ENCODE results near the gene CEP20.

The CEP20 gene

DNA sequence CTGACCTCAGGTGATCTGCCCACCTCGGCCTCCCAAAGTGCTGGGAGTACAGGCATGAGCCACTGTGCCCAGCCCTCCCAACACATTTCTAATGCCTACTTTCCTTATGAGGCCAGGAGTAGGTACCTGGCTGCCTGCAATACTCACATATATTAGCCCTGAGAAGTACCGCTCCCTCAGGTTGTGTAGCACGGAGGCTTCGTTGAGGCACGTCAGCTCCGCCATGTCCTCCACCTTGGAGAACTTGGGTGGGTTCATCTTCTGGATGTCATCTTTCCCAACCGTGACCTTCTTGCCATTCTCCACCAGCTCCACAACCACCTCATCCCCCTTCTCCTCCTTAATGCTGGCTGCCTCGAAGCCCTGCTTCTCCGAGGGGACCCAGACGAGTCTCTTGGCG is 50.6 kb downstream of the CEP20 start:
- TF ChIP-seq, protein P1, sequence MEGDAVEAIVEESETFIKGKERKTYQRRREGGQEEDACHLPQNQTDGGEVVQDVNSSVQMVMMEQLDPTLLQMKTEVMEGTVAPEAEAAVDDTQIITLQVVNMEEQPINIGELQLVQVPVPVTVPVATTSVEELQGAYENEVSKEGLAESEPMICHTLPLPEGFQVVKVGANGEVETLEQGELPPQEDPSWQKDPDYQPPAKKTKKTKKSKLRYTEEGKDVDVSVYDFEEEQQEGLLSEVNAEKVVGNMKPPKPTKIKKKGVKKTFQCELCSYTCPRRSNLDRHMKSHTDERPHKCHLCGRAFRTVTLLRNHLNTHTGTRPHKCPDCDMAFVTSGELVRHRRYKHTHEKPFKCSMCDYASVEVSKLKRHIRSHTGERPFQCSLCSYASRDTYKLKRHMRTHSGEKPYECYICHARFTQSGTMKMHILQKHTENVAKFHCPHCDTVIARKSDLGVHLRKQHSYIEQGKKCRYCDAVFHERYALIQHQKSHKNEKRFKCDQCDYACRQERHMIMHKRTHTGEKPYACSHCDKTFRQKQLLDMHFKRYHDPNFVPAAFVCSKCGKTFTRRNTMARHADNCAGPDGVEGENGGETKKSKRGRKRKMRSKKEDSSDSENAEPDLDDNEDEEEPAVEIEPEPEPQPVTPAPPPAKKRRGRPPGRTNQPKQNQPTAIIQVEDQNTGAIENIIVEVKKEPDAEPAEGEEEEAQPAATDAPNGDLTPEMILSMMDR (conservative IDR thresholded peaks at IDR 0.05; ENCODE audit: low read length) = no peak
- DNase-seq (ENCODE audit: low read depth) = no peak
- H3K4me3 ChIP-seq (ENCODE audit: low read length) = no peak overlapping the region

DNA sequence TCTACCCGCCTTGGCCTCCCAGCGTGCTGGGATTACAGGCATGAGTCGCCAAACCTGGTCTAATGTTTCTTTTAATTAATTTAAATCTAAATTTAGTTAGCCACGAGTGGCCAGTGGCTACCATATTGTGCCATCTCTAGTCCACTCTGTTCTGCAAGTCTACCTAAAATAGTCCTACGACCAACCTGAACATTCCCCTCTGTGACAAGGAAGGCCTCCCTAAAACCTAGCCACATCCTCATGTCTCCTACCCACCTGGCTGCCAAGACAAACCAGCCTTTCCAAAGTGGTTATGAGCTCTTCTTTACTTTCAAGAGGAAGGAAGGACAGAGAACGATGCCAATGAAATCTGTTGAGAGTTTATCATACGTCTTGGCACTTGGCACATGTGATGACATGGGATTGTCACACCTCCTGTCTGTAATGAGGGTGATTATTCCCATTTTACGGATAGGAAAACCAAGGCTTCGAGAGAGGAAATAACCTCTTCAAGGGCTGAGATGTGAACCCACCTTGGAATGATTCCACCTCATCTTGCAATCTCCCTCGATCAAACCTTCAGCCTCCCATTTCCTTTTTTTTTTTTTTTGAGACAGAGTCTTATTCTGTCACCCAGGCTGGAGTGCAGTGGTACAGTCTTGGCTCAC is 51.3 kb downstream of the CEP20 start:
- no peak overlapping the region for H3K4me3 ChIP-seq (ENCODE audit: low read length)
- TF ChIP-seq, protein P1 (conservative IDR thresholded peaks at IDR 0.05; ENCODE audit: low read length) = no peak
- DNase-seq (ENCODE audit: low read depth) = no peak

DNA sequence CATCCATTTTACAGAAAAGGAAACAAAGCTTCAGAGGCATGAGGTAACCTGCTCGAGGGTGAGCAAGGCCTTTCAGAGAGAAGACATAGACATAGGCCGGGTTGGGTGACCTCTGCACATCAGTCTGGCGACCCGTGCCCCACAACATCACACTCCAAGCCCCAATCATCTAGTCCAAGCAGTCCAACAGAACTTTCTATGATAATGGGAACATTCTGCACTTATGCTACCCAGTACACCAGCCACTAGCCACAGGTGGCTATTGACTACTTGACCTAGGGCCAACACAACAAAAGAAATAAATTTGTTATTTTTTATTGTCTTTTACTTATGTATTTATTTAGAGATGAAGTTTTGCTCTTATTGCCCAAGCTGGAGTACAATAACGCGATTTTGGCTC is 52.3 kb downstream of the CEP20 start:
- H3K4me3 ChIP-seq (ENCODE audit: low read length) = no peak overlapping the region
- no peak for DNase-seq (ENCODE audit: low read depth)
- TF ChIP-seq, protein P1 (conservative IDR thresholded peaks at IDR 0.05; ENCODE audit: low read length) = no peak

DNA sequence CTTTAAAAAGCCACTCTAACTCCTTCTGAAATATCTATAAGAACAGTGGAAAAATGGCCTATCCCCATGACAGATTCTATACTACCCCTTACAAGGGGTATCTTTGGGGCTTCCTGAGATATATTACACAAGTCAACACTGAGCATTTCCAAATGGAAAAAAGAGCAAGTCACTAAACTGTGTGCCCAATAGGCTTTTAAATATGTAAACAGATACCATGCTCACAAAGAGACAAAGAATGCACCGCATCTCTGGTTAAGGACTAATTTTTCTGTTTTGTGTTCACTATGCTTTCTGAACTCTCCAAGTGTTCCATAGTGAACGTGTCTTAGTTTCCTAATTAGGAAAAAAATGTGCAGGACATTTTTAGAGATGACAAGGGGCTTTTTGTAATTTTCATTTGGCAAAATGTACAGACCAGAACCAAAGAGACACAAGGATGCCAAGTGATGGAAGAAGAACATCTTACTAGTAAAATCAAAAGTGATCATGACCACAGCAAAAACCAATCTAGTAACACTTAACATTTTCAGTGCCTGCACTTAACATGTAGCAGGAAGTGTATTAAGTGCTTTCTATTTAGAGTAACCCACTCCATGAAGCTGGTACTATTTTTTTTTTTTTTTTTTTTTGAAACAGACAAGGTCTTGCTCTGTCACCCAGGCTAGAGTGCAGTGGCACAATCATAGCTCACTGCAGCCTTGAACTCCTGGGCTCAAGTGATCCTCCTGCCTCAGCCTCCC is 53.1 kb downstream of the CEP20 start:
- TF ChIP-seq, protein P1 (conservative IDR thresholded peaks at IDR 0.05; ENCODE audit: low read length) = no peak
- DNase-seq (ENCODE audit: low read depth) = no peak
- no peak overlapping the region for H3K4me3 ChIP-seq (ENCODE audit: low read length)

DNA sequence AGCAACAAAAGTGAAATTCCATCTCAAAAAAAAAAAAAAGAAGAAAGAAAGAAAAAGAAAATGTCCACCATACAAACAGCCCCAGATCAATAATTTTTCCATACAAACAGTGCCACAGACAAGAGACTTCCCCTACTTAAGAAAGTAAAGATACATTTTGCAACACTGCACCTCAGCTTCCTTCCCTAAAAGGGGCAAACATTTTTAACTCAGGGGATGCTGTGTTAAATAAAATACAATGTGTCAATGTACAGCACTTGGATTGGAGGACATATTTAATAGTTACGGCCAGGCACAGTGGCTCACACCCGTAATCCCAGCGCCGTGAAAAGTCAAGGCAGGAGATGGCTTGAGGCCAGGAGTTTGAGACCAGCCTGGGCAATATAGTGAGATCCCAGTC is 53.9 kb downstream of the CEP20 start:
- no peak for DNase-seq (ENCODE audit: low read depth)
- no peak overlapping the region for H3K4me3 ChIP-seq (ENCODE audit: low read length)
- TF ChIP-seq, protein P1 (conservative IDR thresholded peaks at IDR 0.05; ENCODE audit: low read length) = no peak

- DNase-seq (ENCODE audit: low read depth) = no peak
- TF ChIP-seq, protein P1 (conservative IDR thresholded peaks at IDR 0.05; ENCODE audit: low read length) = no peak
- H3K4me3 ChIP-seq (ENCODE audit: low read length) = no peak overlapping the region
Observed at GRCh38 chr16:15833541-15833940, 54.9 kb downstream of the CEP20 start.

- no peak for DNase-seq (ENCODE audit: low read depth)
- no peak overlapping the region for H3K4me3 ChIP-seq (ENCODE audit: low read length)
- TF ChIP-seq, protein P1 (conservative IDR thresholded peaks at IDR 0.05; ENCODE audit: low read length) = no peak
Observed at GRCh38 chr16:15832241-15832640, 56.2 kb downstream of the CEP20 start.
